GM23248 (cell line): Measurements from ENCODE around the gene CAST. TPM values are rescaled to one million over a fixed set of nuclear protein-coding genes. Genes with fewer than 3 reads are reported as not detected.
A peak's percentile ranks its signal among the peaks of the same experiment; 100 is the strongest.

ENCODE experiments used
- DNase-seq: peaks from one replicate; pipeline ENCODE4 v3.0.0-alpha.2; 2015
- H2AFZ ChIP-seq: fragments of 200-600 bp; sonication (generic); 2 replicates; pipeline ENCODE4 v1.6.1; 2016; ENCODE audit warnings: antibody characterized with exemption
- H3F3A ChIP-seq: fragments of 200-600 bp; sonication (generic); 2 replicates; pipeline ENCODE4 v1.6.1; 2016; ENCODE audit warnings: mild to moderate bottlenecking, antibody characterized with exemption, mixed run types; ENCODE audit not compliant: insufficient read depth
- H3K27ac ChIP-seq: fragments of 200-600 bp; sonication (generic); 2 replicates; pipeline ENCODE4 v1.5.1; 2016; ENCODE audit warnings: mild to moderate bottlenecking
- H3K27me3 ChIP-seq: fragments of 200-600 bp; sonication (generic); replicated peaks from 2 replicates; pipeline ENCODE4 v1.6.1; 2016; ENCODE audit warnings: mild to moderate bottlenecking; ENCODE audit not compliant: insufficient read depth
- H3K36me3 ChIP-seq: fragments of 200-600 bp; sonication (generic); 2 replicates; pipeline ENCODE4 v1.6.1; 2016; ENCODE audit warnings: low read depth, mild to moderate bottlenecking
- H3K4me1 ChIP-seq: fragments of 200-600 bp; sonication (generic); 2 replicates; pipeline ENCODE4 v1.6.1; 2016; ENCODE audit warnings: mild to moderate bottlenecking; ENCODE audit not compliant: insufficient read depth
- H3K4me2 ChIP-seq: fragments of 200-600 bp; sonication (generic); one replicate; pipeline ENCODE4 v1.6.1; 2016; ENCODE audit warnings: mild to moderate bottlenecking; ENCODE audit not compliant: unreplicated experiment
- H3K4me3 ChIP-seq: fragments of 200-600 bp; sonication (generic); 2 replicates; pipeline ENCODE4 v1.5.1; 2016; ENCODE audit warnings: mild to moderate bottlenecking
- H3K79me2 ChIP-seq: fragments of 200-600 bp; sonication (generic); 2 replicates; pipeline ENCODE4 v1.6.1; 2016; ENCODE audit warnings: mild to moderate bottlenecking; ENCODE audit not compliant: insufficient read depth
- H3K9ac ChIP-seq: fragments of 200-600 bp; sonication (generic); 2 replicates; pipeline ENCODE4 v1.6.1; 2016; ENCODE audit warnings: mild to moderate bottlenecking
- H3K9me2 ChIP-seq: fragments of 200-600 bp; sonication (generic); 2 replicates; pipeline ENCODE4 v1.6.1; 2016; ENCODE audit warnings: mixed run types, mild to moderate bottlenecking, moderate library complexity; ENCODE audit not compliant: insufficient read depth
- H3K9me3 ChIP-seq: fragments of 200-600 bp; sonication (generic); one replicate; pipeline ENCODE4 v1.6.1; 2017; ENCODE audit warnings: low read depth
- H4K20me1 ChIP-seq: fragments of 200-600 bp; sonication (generic); 2 replicates; pipeline ENCODE4 v1.6.0; 2016; ENCODE audit not compliant: insufficient read depth
- EZH2 ChIP-seq: fragments of 200-600 bp; sonication (generic); IDR thresholded peaks from 2 replicates; pipeline ENCODE4 v1.6.1; 2018; ENCODE audit warnings: antibody characterized with exemption, mild to moderate bottlenecking; ENCODE audit not compliant: insufficient read depth, poor library complexity, severe bottlenecking
- EZH2phosphoT487 ChIP-seq: fragments of 200-600 bp; sonication (generic); IDR thresholded peaks from 2 replicates; pipeline ENCODE4 v1.6.1; 2018; ENCODE audit warnings: antibody characterized with exemption, moderate library complexity, mild to moderate bottlenecking, low read depth; ENCODE audit not compliant: insufficient read depth
- WGBS, 2 experiments: methylation state at CpG; one replicate each; pipeline ENCODE4 v1.1.6; 2015 to 2017; ENCODE audit warnings: low lambda C conversion rate in 2 of 2, low coverage in 1 of 2; ENCODE audit errors: missing lambda C conversion rate in 2 of 2; 5-methylcytosine and 5-hydroxymethylcytosine counted together
- in situ Hi-C: fragments of 300-500 bp; cut with MboI; formaldehyde crosslinking; loops from 2 replicates; pipeline ENCODE4 v1.15.0; 2020
- polyA plus RNA-seq: library from polyadenylated mRNA; unstranded; fragments of >200 nt; fragmentation: Nextera tagmentation; extraction: Ambion mirVana; gene quantifications from 2 replicates; pipeline ENCODE4 v1.2.1, GENCODE V29; 2016
- total RNA-seq: library from RNA; depleted of rRNA; stranded (reverse); fragments of >200 nt; shearing (Covaris generic); gene quantifications from 2 replicates; pipeline ENCODE4 v1.2.3, GENCODE V29; 2014

CAST gene
- total and polyA plus RNA-seq, 2 experiments from 2014 or later = 179 to 196 TPM

DNA sequence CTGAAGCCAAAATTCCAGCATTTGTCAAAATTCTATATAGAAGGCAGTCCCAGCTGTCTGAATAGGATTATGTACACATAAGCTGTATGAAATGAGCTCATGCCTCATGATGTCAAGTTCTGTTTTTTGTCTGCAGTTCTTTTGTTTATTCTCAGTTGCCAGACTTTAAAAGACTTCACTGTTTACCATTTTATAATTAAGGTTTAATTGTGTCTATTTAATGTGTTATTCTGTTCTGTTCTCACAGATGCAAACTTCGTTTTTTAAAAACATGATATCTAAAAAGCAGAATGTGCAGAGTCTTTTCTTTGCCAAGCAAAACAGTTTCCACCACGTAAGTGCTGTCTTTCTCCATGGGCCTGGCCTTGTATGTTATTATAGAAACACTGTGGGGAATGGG, 114.4 kb downstream of the CAST start:
- in situ Hi-C loops = no loop called here
- Histone ChIP-seq H3K27me3 (no peaks in the 10 kb centered on the region), H3K4me2 (no peak overlapping the region), H2AFZ (no peak overlapping the region), H3K36me3 (peaks cover 75% of the 10 kb centered on the region), H3K4me1 (peaks cover 22% of the 10 kb centered on the region), H3K4me3 (no peak overlapping the region), H3K79me2 (no peaks in the 10 kb centered on the region), H3F3A (peaks cover 34% of the 10 kb centered on the region), H3K9ac (no peak overlapping the region), H3K27ac (no peak overlapping the region), H3K9me2 (no peaks in the 10 kb centered on the region), H3K9me3 (no peaks in the 10 kb centered on the region), H4K20me1 (no peaks in the 10 kb centered on the region; the same call in 1 of the 2 replicates)
- TF ChIP-seq EZH2 (no peak), EZH2phosphoT487 (no peak)
- no peak for DNase-seq
- WGBS, 2 experiments = 93% methylated on average over 2 of the region's 2 CpGs

DNA sequence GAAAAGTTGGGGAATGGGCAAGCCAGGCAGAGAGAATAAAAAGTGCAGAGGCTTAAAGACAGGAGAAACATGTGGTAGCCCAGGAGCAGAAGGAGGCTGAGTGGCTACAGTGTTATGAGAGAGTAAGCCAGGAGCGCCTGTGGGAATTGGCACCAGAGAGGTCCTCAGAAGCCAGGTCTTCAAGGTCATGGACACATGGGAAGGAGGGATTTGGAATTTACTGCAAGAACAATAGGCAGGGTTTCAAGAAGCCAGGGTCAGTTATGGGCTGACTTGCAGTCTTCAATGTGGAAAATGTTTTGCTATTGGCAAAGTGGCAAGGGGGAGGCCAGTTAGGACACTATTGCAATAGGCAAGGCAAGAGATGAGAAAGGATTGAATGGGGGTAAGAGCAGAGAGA, 116.2 kb downstream of the CAST start:
- TF ChIP-seq EZH2 (no peak), EZH2phosphoT487 (no peak)
- Histone ChIP-seq H3K79me2 (no peaks in the 10 kb centered on the region), H3K9me3 (no peaks in the 10 kb centered on the region), H3K9ac (no peak overlapping the region), H3K27ac (no peak overlapping the region), H3K9me2 (no peaks in the 10 kb centered on the region), H3K27me3 (no peaks in the 10 kb centered on the region), H3K4me2 (no peak overlapping the region), H2AFZ (no peak overlapping the region), H3K4me3 (no peak overlapping the region), H4K20me1 (no peaks in the 10 kb centered on the region; the same call in 1 of the 2 replicates), H3K36me3 (peaks cover 68% of the 10 kb centered on the region), H3F3A (peaks cover 34% of the 10 kb centered on the region), H3K4me1 (peaks cover 22% of the 10 kb centered on the region)
- WGBS, 2 experiments = 100% methylated on average over 1 of the region's 1 CpG
- DNase-seq = no peak
- in situ Hi-C loops = no loop called here

GRCh38 chr5:96780626-96781025, 118.5 kb downstream of the CAST start:
- H3K27me3 ChIP-seq = no peaks in the 10 kb centered on the region
- H2AFZ ChIP-seq = no peak overlapping the region
- peak overlapping the region; percentile 52 for H3K27ac ChIP-seq
- H3K36me3 ChIP-seq = peaks cover 46% of the 10 kb centered on the region
- peak overlapping the region; percentile 24 for H3K4me2 ChIP-seq
- peaks cover 22% of the 10 kb centered on the region for H3K4me1 ChIP-seq
- H3K9ac ChIP-seq = peak overlapping the region; percentile 14
- H4K20me1 ChIP-seq = no peaks in the 10 kb centered on the region; the same call in 1 of the 2 replicates
- TF ChIP-seq EZH2phosphoT487 = no peak
- TF ChIP-seq EZH2 = no peak
- no peaks in the 10 kb centered on the region for H3K9me3 ChIP-seq
- no peaks in the 10 kb centered on the region for H3K9me2 ChIP-seq
- in situ Hi-C loops = no loop called here
- peaks cover 26% of the 10 kb centered on the region for H3F3A ChIP-seq
- no peak overlapping the region; the same call in 1 of the 2 replicates for H3K4me3 ChIP-seq
- H3K79me2 ChIP-seq = no peaks in the 10 kb centered on the region
- DNase-seq = peak; percentile 45

- 97 to 99% methylated on average over 4 of the region's 4 CpGs for WGBS, 2 experiments
- DNase-seq = peak; percentile 58
- Histone ChIP-seq H2AFZ (no peak overlapping the region), H3K79me2 (no peaks in the 10 kb centered on the region), H4K20me1 (no peaks in the 10 kb centered on the region; the same call in 1 of the 2 replicates), H3K4me1 (peaks cover 22% of the 10 kb centered on the region), H3K27me3 (no peaks in the 10 kb centered on the region), H3K9me2 (no peaks in the 10 kb centered on the region), H3K27ac (peak overlapping the region; percentile 52), H3K9me3 (no peaks in the 10 kb centered on the region), H3K4me3 (no peak overlapping the region; the same call in 1 of the 2 replicates), H3K36me3 (peaks cover 40% of the 10 kb centered on the region), H3K4me2 (peak overlapping the region; percentile 24), H3K9ac (peak overlapping the region; percentile 14), H3F3A (peaks cover 31% of the 10 kb centered on the region)
- in situ Hi-C loops = no loop called here
- TF ChIP-seq EZH2phosphoT487 (peak; percentile 85; the same call in 1 of the 2 replicates), EZH2 (no peak)
These were observed 119.1 kb downstream of the CAST start for GRCh38 chr5:96781031-96781971.
